H9 (cell line): ENCODE measurements around the gene KAT8. TPM values are rescaled to one million over a fixed set of nuclear protein-coding genes. Genes with fewer than 3 reads are reported as not detected.

Source experiments
- DNase-seq: peaks from one replicate; pipeline ENCODE4 v3.0.0-alpha.2; 2017
- H2AFZ ChIP-seq: one replicate; pipeline ENCODE4 v1.6.1; 2013; ENCODE audit warnings: mild to moderate bottlenecking, low read length, control low read depth, moderate library complexity
- H2AK5ac ChIP-seq: 2 replicates; pipeline ENCODE4 v1.6.1; 2013; ENCODE audit warnings: low read length, control low read depth, mixed read lengths; ENCODE audit not compliant: insufficient read length
- H2BK120ac ChIP-seq: one replicate; pipeline ENCODE4 v1.6.1; 2013; ENCODE audit warnings: low read depth, mild to moderate bottlenecking, low read length, control low read depth, inconsistent platforms; ENCODE audit not compliant: poor library complexity, severe bottlenecking
- H2BK12ac ChIP-seq: 2 replicates; pipeline ENCODE4 v1.6.1; 2013; ENCODE audit warnings: low read length, control low read depth, mixed read lengths, low read depth; ENCODE audit not compliant: insufficient read length
- H2BK15ac ChIP-seq: 2 replicates; pipeline ENCODE4 v1.6.1; 2013; ENCODE audit warnings: low read depth, low read length, control low read depth
- H2BK20ac ChIP-seq: one replicate; pipeline ENCODE4 v1.6.1; 2013; ENCODE audit warnings: low read depth, mild to moderate bottlenecking, low read length, control low read depth, inconsistent platforms; ENCODE audit not compliant: poor library complexity, severe bottlenecking
- H2BK5ac ChIP-seq: 2 replicates; pipeline ENCODE4 v1.6.1; 2013; ENCODE audit warnings: low read length, control low read depth, mixed read lengths; ENCODE audit not compliant: insufficient read length
- H3K14ac ChIP-seq: 2 replicates; pipeline ENCODE4 v1.6.1; 2013; ENCODE audit warnings: low read length, control low read depth; ENCODE audit not compliant: insufficient read depth
- H3K18ac ChIP-seq: 2 replicates; pipeline ENCODE4 v1.6.1; 2013; ENCODE audit warnings: low read depth, mild to moderate bottlenecking, mixed read lengths, low read length, control low read depth; ENCODE audit not compliant: insufficient read length
- H3K23ac ChIP-seq: 2 replicates; pipeline ENCODE4 v1.6.1; 2013; ENCODE audit warnings: low read length, control low read depth, mixed read lengths, low read depth; ENCODE audit not compliant: insufficient read length
- H3K23me2 ChIP-seq: 2 replicates; pipeline ENCODE4 v1.6.1; 2013; ENCODE audit warnings: low read depth, mild to moderate bottlenecking, mixed read lengths, low read length, control low read depth; ENCODE audit not compliant: insufficient read length, poor library complexity, severe bottlenecking
- H3K27ac ChIP-seq: 2 replicates; pipeline ENCODE4 v1.5.1; 2013; ENCODE audit warnings: low read length, control low read depth, mixed read lengths, low read depth; ENCODE audit not compliant: insufficient read length
- H3K27me3 ChIP-seq: 2 replicates; pipeline ENCODE4 v1.6.1; 2013; ENCODE audit warnings: low read length, control low read depth, inconsistent platforms; ENCODE audit not compliant: insufficient read depth
- H3K4ac ChIP-seq: 2 replicates; pipeline ENCODE4 v1.6.1; 2013; ENCODE audit warnings: low read depth, mild to moderate bottlenecking, control low read depth, inconsistent platforms, low read length, moderate library complexity
- H3K4me1 ChIP-seq: 2 replicates; pipeline ENCODE4 v1.6.1; 2013; ENCODE audit warnings: low read length, control low read depth, inconsistent platforms; ENCODE audit not compliant: insufficient read depth
- H3K4me2 ChIP-seq: 2 replicates; pipeline ENCODE4 v1.6.1; 2013; ENCODE audit warnings: low read length, control low read depth, mixed read lengths; ENCODE audit not compliant: insufficient read length, insufficient read depth
- H3K56ac ChIP-seq: 2 replicates; pipeline ENCODE4 v1.6.1; 2013; ENCODE audit warnings: low read depth, mild to moderate bottlenecking, mixed read lengths, low read length, control low read depth; ENCODE audit not compliant: insufficient read length
- H3K79me1 ChIP-seq: 2 replicates; pipeline ENCODE4 v1.6.1; 2013; ENCODE audit warnings: low read depth, mild to moderate bottlenecking, moderate library complexity, low read length, control low read depth, inconsistent platforms; ENCODE audit not compliant: insufficient read depth, poor library complexity, severe bottlenecking
- H3K79me2 ChIP-seq: 2 replicates; pipeline ENCODE4 v1.6.1; 2013; ENCODE audit warnings: low read length, control low read depth, inconsistent platforms; ENCODE audit not compliant: insufficient read depth
- H3K9ac ChIP-seq: 2 replicates; pipeline ENCODE4 v1.6.1; 2013; ENCODE audit warnings: low read length, control low read depth, mixed read lengths; ENCODE audit not compliant: insufficient read length; ENCODE audit errors: extremely low read depth
- H3K9me3 ChIP-seq: one replicate; pipeline ENCODE4 v1.6.1; 2013; ENCODE audit warnings: low read depth, low read length, inconsistent platforms; ENCODE audit not compliant: control insufficient read depth
- H3T11ph ChIP-seq: one replicate; pipeline ENCODE4 v1.6.1; 2013; ENCODE audit warnings: mild to moderate bottlenecking, low read length, control low read depth, inconsistent platforms
- H4K20me1 ChIP-seq: one replicate; pipeline ENCODE4 v1.6.1; 2013; ENCODE audit not compliant: control insufficient read depth, insufficient read length, insufficient read depth
- H4K5ac ChIP-seq: 2 replicates; pipeline ENCODE4 v1.6.1; 2013; ENCODE audit warnings: low read depth, mild to moderate bottlenecking, mixed read lengths, low read length, control low read depth; ENCODE audit not compliant: insufficient read length
- H4K8ac ChIP-seq: replicated peaks from 2 replicates; pipeline ENCODE4 v1.6.1; 2013; ENCODE audit warnings: low read length, control low read depth, mixed read lengths, low read depth; ENCODE audit not compliant: insufficient read length
- H4K91ac ChIP-seq: 2 replicates; pipeline ENCODE4 v1.6.1; 2013; ENCODE audit warnings: low read depth, mild to moderate bottlenecking, moderate library complexity, mixed read lengths, low read length, control low read depth; ENCODE audit not compliant: insufficient read length
- H3K27ac Mint-ChIP-seq, 3 experiments: 2 replicates in 2 of 3; 3 replicates in 1 of 3; pipeline ENCODE4 v1.8.0; 2020 to 2021; ENCODE audit warnings: mixed read lengths in 3 of 3, mild to moderate bottlenecking in 1 of 3, moderate library complexity in 1 of 3
- H3K27me3 Mint-ChIP-seq: 2 replicates; pipeline ENCODE4 v1.8.0; 2021; ENCODE audit warnings: low read depth, mild to moderate bottlenecking, moderate library complexity, mixed read lengths
- H3K36me3 Mint-ChIP-seq, 3 experiments: 2 replicates in 2 of 3; 3 replicates in 1 of 3; pipeline ENCODE4 v1.8.0; 2020 to 2021; ENCODE audit warnings: low read depth in 3 of 3, mixed read lengths in 3 of 3; ENCODE audit not compliant: insufficient read depth in 1 of 3
- H3K4me1 Mint-ChIP-seq, 2 experiments: 2 replicates each; pipeline ENCODE4 v1.8.0; 2020; ENCODE audit warnings: mixed read lengths in 2 of 2
- H3K4me3 Mint-ChIP-seq, 2 experiments: 2 replicates in 1 of 2; 3 replicates in 1 of 2; pipeline ENCODE4 v1.8.0; 2020 to 2021; ENCODE audit warnings: mild to moderate bottlenecking in 2 of 2, mixed read lengths in 2 of 2, moderate library complexity in 1 of 2
- H3K9me3 Mint-ChIP-seq, 2 experiments: 2 replicates in 1 of 2; 3 replicates in 1 of 2; pipeline ENCODE4 v1.8.0; 2020; ENCODE audit warnings: mild to moderate bottlenecking in 2 of 2, mixed read lengths in 2 of 2, moderate library complexity in 1 of 2
- CTCF ChIP-seq: fragments of 200-600 bp; sonication (generic); conservative IDR thresholded peaks from 3 replicates; pipeline ENCODE4 v1.8.0; 2021; ENCODE audit warnings: antibody characterized with exemption, mild to moderate bottlenecking
- WGBS: extraction: QIAGEN DNeasy Blood & Tissue Kit; methylation state at CpG from one replicate; pipeline ENCODE4 v1.1.7; 2013; ENCODE audit warnings: missing lambda C conversion rate, low lambda C conversion rate, mixed read lengths; ENCODE audit not compliant: insufficient read length; ENCODE audit errors: extremely low coverage; 5-methylcytosine and 5-hydroxymethylcytosine counted together
- total RNA-seq: library from RNA; stranded (reverse); gene quantifications from 2 replicates; pipeline ENCODE4 v1.2.1, GENCODE V29; 2021

KAT8 gene
- total RNA-seq, 1 experiment from 2014 or later, result 52.1 TPM

- Mint-ChIP-seq H3K4me3 (peak overlapping the region; percentile 40 to 95; a peak in 3 of 5 replicates), H3K36me3 (peaks cover 27 to 51% (median 49%) of the 10 kb centered on the region in 3 experiments; a peak in 6 of 7 replicates), H3K27ac (peak overlapping the region in 1 of 3 experiments; percentile 40; a peak in 1 of 7 replicates), H3K27me3 (no peaks in the 10 kb centered on the region), H3K9me3 (no peaks in the 10 kb centered on the region; a peak in 1 of 5 replicates), H3K4me1 (peaks cover 16 to 20% of the 10 kb centered on the region in 2 experiments)
- no peak overlapping the region for H2BK15ac ChIP-seq
- no peak overlapping the region for H3K23ac ChIP-seq
- H2BK12ac ChIP-seq, result no peak overlapping the region
- H3K79me1 ChIP-seq, result peaks cover 6% of the 10 kb centered on the region
- H3T11ph ChIP-seq, result no peak overlapping the region
- no peaks in the 10 kb centered on the region for H3K4me1 ChIP-seq
- no peak overlapping the region for H4K5ac ChIP-seq
- DNase-seq, result peak; percentile 26
- no peak overlapping the region for H3K14ac ChIP-seq
- H3K9ac ChIP-seq, result no peak overlapping the region
- H2BK5ac ChIP-seq, result no peak overlapping the region
- no peak overlapping the region for H3K27ac ChIP-seq
- H3K4me2 ChIP-seq, result no peak overlapping the region
- no peak overlapping the region for H2BK20ac ChIP-seq
- H2AK5ac ChIP-seq, result no peak overlapping the region
- peaks cover 18% of the 10 kb centered on the region; the same call in 1 of the 2 replicates for H3K79me2 ChIP-seq
- no peak overlapping the region for H3K56ac ChIP-seq
- no peaks in the 10 kb centered on the region for H3K27me3 ChIP-seq
- no peak overlapping the region for H2AFZ ChIP-seq
- H2BK120ac ChIP-seq, result no peak overlapping the region
- no peak for TF ChIP-seq CTCF
- H3K23me2 ChIP-seq, result peaks cover 9% of the 10 kb centered on the region
- H4K20me1 ChIP-seq, result peaks cover 4% of the 10 kb centered on the region
- no peaks in the 10 kb centered on the region for H3K9me3 ChIP-seq
- no peak overlapping the region for H3K18ac ChIP-seq
- H3K4ac ChIP-seq, result no peak overlapping the region
- no CpG with 5 or more reads among the region's 16 CpGs for WGBS
- H4K91ac ChIP-seq, result no peak overlapping the region
- H4K8ac ChIP-seq, result no peak overlapping the region
Observed at GRCh38 chr16:31076319-31076718, 41.1 kb upstream of the KAT8 start.
